ENCODE measurements around the gene ZNF668. TPM values are rescaled to one million over a fixed set of nuclear protein-coding genes. Genes with fewer than 3 reads are reported as not detected.

The ZNF668 gene
- total and polyA plus RNA-seq, 4 experiments from 2014 or later: 3.0 to 13.6 (median 9.2) TPM

GRCh38 chr16:31090540-31090939, 16.5 kb upstream of the ZNF668 start:
- H3K4me1 Mint-ChIP-seq: peaks cover 7 to 32% (median 23%) of the 10 kb centered on the region in 4 donors
- no peaks in the 10 kb centered on the region for H3K27me3 Mint-ChIP-seq
- peaks cover 4 to 28% of the 10 kb centered on the region in 2 donors for H3K36me3 Mint-ChIP-seq
- peak overlapping the region in 1 of 8 donors; percentile 6 for H3K4me3 Mint-ChIP-seq
- Histone ChIP-seq H3K4me3 (ENCODE audit: low read length in 2 of 2) (no peak overlapping the region), H3K36me3 (ENCODE audit: insufficient read depth, low read length) (peaks cover 13% of the 10 kb centered on the region), H3K9me3 (ENCODE audit: control insufficient read depth in 1 of 2, low read length in 2 of 2) (no peaks in the 10 kb centered on the region), H3K27me3 (ENCODE audit: insufficient read depth, low read length) (no peaks in the 10 kb centered on the region), H3K4me1 (ENCODE audit: insufficient read depth, low read length) (peaks cover 18% of the 10 kb centered on the region), H3K27ac (ENCODE audit: low read depth, low read length) (no peak overlapping the region)
- H3K9me3 Mint-ChIP-seq: no peaks in the 10 kb centered on the region
- POLR2A ChIA-PET (ENCODE audit: partially characterized antibody): interaction anchor here (5.7 kb wide), 1 partner anchor 16 kb away, joined by 61 read pairs; the partner anchor contains the start of genes ZNF646 and ZNF668
- intact Hi-C loops (cut with micrococcal nuclease): loop anchor here (5.0 kb wide), 1 partner anchor 87 kb away; no protein-coding TSS in a partner anchor
- CTCF ChIA-PET (ENCODE audit: partially characterized antibody): no interaction called here
- H3K27ac Mint-ChIP-seq: no peak overlapping the region
- no peak for DNase-seq

GRCh38 chr16:31089199-31089598, 15.2 kb upstream of the ZNF668 start:
- Mint-ChIP-seq H3K4me3 (no peak overlapping the region), H3K9me3 (no peaks in the 10 kb centered on the region), H3K27me3 (no peaks in the 10 kb centered on the region), H3K27ac (no peak overlapping the region), H3K4me1 (peaks cover 3 to 25% (median 14%) of the 10 kb centered on the region in 4 donors), H3K36me3 (peaks cover 4 to 26% of the 10 kb centered on the region in 2 donors)
- H3K9me3 ChIP-seq (ENCODE audit: control insufficient read depth in 1 of 2, low read length in 2 of 2): no peaks in the 10 kb centered on the region
- no peak overlapping the region for H3K4me3 ChIP-seq (ENCODE audit: low read length in 2 of 2)
- intact Hi-C loops (cut with micrococcal nuclease): no loop called here
- ChIA-PET CTCF (ENCODE audit: partially characterized antibody) (no interaction called here), POLR2A (ENCODE audit: partially characterized antibody) (no interaction called here)
- no peaks in the 10 kb centered on the region for H3K27me3 ChIP-seq (ENCODE audit: insufficient read depth, low read length)
- no peak overlapping the region for H3K27ac ChIP-seq (ENCODE audit: low read depth, low read length)
- peaks cover 11% of the 10 kb centered on the region for H3K4me1 ChIP-seq (ENCODE audit: insufficient read depth, low read length)
- peaks cover 13% of the 10 kb centered on the region for H3K36me3 ChIP-seq (ENCODE audit: insufficient read depth, low read length)
- DNase-seq: no peak

- H3K27me3 ChIP-seq (ENCODE audit: insufficient read depth, low read length): no peaks in the 10 kb centered on the region
- CTCF ChIA-PET (ENCODE audit: partially characterized antibody): interaction anchor here (0.5 kb wide), 1 partner anchor 12 kb away, joined by 4 read pairs; no protein-coding TSS in a partner anchor
- peaks cover 5% of the 10 kb centered on the region for H3K4me1 ChIP-seq (ENCODE audit: insufficient read depth, low read length)
- H3K4me3 Mint-ChIP-seq: no peak within 1 kb of the TSS
- peaks cover 13% of the 10 kb centered on the region for H3K36me3 ChIP-seq (ENCODE audit: insufficient read depth, low read length)
- H3K27me3 Mint-ChIP-seq: no peaks in the 10 kb centered on the region
- peaks cover 0 to 19% (median 10%) of the 10 kb centered on the region in 4 donors for H3K4me1 Mint-ChIP-seq
- H3K9me3 Mint-ChIP-seq: no peaks in the 10 kb centered on the region
- peaks cover 4 to 24% of the 10 kb centered on the region in 2 donors for H3K36me3 Mint-ChIP-seq
- H3K4me3 ChIP-seq (ENCODE audit: low read length in 2 of 2): no peak within 1 kb of the TSS
- peak within 1 kb of the TSS in 1 of 7 donors; percentile 37 for H3K27ac Mint-ChIP-seq
- H3K27ac ChIP-seq (ENCODE audit: low read depth, low read length): no peak within 1 kb of the TSS
- intact Hi-C loops (cut with micrococcal nuclease): no loop called here
- POLR2A ChIA-PET (ENCODE audit: partially characterized antibody): interaction anchor here (1.0 kb wide), 1 partner anchor 54 kb away, joined by 4 read pairs; no protein-coding TSS in a partner anchor
- no peaks in the 10 kb centered on the region for H3K9me3 ChIP-seq (ENCODE audit: control insufficient read depth in 1 of 2, low read length in 2 of 2)
- DNase-seq: no peak
Measured at GRCh38 chr16:31088459-31089183, 14.6 kb upstream of the ZNF668 start, which contains the start of gene PRSS53. Gene PRSS53 (minus strand): TSS chr16:31088943. CDS start chr16:31088809, 134 bp downstream.

GRCh38 chr16:31087971-31088370, 13.9 kb upstream of the ZNF668 start:
- H3K4me1 ChIP-seq (ENCODE audit: insufficient read depth, low read length): no peaks in the 10 kb centered on the region
- no peaks in the 10 kb centered on the region for H3K27me3 ChIP-seq (ENCODE audit: insufficient read depth, low read length)
- peaks cover 13% of the 10 kb centered on the region for H3K36me3 ChIP-seq (ENCODE audit: insufficient read depth, low read length)
- no peaks in the 10 kb centered on the region for H3K9me3 ChIP-seq (ENCODE audit: control insufficient read depth in 1 of 2, low read length in 2 of 2)
- Mint-ChIP-seq H3K36me3 (peaks cover 4 to 27% of the 10 kb centered on the region in 2 donors), H3K27me3 (no peaks in the 10 kb centered on the region), H3K9me3 (no peaks in the 10 kb centered on the region), H3K4me3 (no peak overlapping the region), H3K27ac (no peak overlapping the region), H3K4me1 (peaks cover 0 to 13% (median 6%) of the 10 kb centered on the region in 4 donors)
- no peak overlapping the region for H3K27ac ChIP-seq (ENCODE audit: low read depth, low read length)
- POLR2A ChIA-PET (ENCODE audit: partially characterized antibody): interaction anchor here (1.0 kb wide), 1 partner anchor 55 kb away, joined by 4 read pairs; no protein-coding TSS in a partner anchor
- H3K4me3 ChIP-seq (ENCODE audit: low read length in 2 of 2): no peak overlapping the region
- no peak for DNase-seq
- CTCF ChIA-PET (ENCODE audit: partially characterized antibody): no interaction called here
- intact Hi-C loops (cut with micrococcal nuclease): no loop called here

- H3K4me1 Mint-ChIP-seq: peaks cover 0 to 12% (median 3%) of the 10 kb centered on the region in 4 donors
- no peaks in the 10 kb centered on the region for H3K27me3 Mint-ChIP-seq
- H3K4me1 ChIP-seq (ENCODE audit: insufficient read depth, low read length): no peaks in the 10 kb centered on the region
- DNase-seq: no peak
- H3K4me3 ChIP-seq (ENCODE audit: low read length in 2 of 2): no peak overlapping the region
- H3K27ac Mint-ChIP-seq: no peak overlapping the region
- H3K4me3 Mint-ChIP-seq: no peak overlapping the region
- H3K36me3 Mint-ChIP-seq: peaks cover 4 to 27% of the 10 kb centered on the region in 2 donors
- ChIA-PET POLR2A (ENCODE audit: partially characterized antibody) (interaction anchor here (1.0 kb wide), 1 partner anchor 55 kb away, joined by 4 read pairs; no protein-coding TSS in a partner anchor), CTCF (ENCODE audit: partially characterized antibody) (no interaction called here)
- no peaks in the 10 kb centered on the region for H3K27me3 ChIP-seq (ENCODE audit: insufficient read depth, low read length)
- H3K36me3 ChIP-seq (ENCODE audit: insufficient read depth, low read length): peaks cover 13% of the 10 kb centered on the region
- H3K27ac ChIP-seq (ENCODE audit: low read depth, low read length): no peak overlapping the region
- H3K9me3 ChIP-seq (ENCODE audit: control insufficient read depth in 1 of 2, low read length in 2 of 2): no peaks in the 10 kb centered on the region
- intact Hi-C loops (cut with micrococcal nuclease): no loop called here
- H3K9me3 Mint-ChIP-seq: no peaks in the 10 kb centered on the region
Measured at GRCh38 chr16:31087481-31087880, 13.4 kb upstream of the ZNF668 start.

- H3K27ac ChIP-seq (ENCODE audit: low read depth, low read length): no peak overlapping the region
- POLR2A ChIA-PET (ENCODE audit: partially characterized antibody): interaction anchor here (0.8 to 1.6 kb wide), 4 partner anchors 8 to 94 kb away, joined by 3 to 4 read pairs (median 4); partner anchors contain the start of genes FUS and VKORC1
- no peaks in the 10 kb centered on the region for H3K27me3 Mint-ChIP-seq
- H3K4me3 Mint-ChIP-seq: no peak overlapping the region
- peaks cover 4 to 30% of the 10 kb centered on the region in 2 donors for H3K36me3 Mint-ChIP-seq
- H3K9me3 ChIP-seq (ENCODE audit: control insufficient read depth in 1 of 2, low read length in 2 of 2): no peaks in the 10 kb centered on the region
- H3K27ac Mint-ChIP-seq: peak overlapping the region in 2 of 7 donors; percentile 25 to 51
- CTCF ChIA-PET (ENCODE audit: partially characterized antibody): interaction anchor here (1.1 to 1.2 kb wide), 2 partner anchors 8 to 55 kb away, joined by 3 read pairs; partner anchors contain the start of gene VKORC1
- H3K27me3 ChIP-seq (ENCODE audit: insufficient read depth, low read length): no peaks in the 10 kb centered on the region
- H3K4me3 ChIP-seq (ENCODE audit: low read length in 2 of 2): no peak overlapping the region
- H3K4me1 Mint-ChIP-seq: peaks cover 0 to 17% (median 6%) of the 10 kb centered on the region in 4 donors
- no peaks in the 10 kb centered on the region for H3K9me3 Mint-ChIP-seq
- H3K36me3 ChIP-seq (ENCODE audit: insufficient read depth, low read length): peaks cover 13% of the 10 kb centered on the region
- H3K4me1 ChIP-seq (ENCODE audit: insufficient read depth, low read length): peaks cover 7% of the 10 kb centered on the region
- DNase-seq: no peak
- intact Hi-C loops (cut with micrococcal nuclease): no loop called here
Measured at GRCh38 chr16:31086629-31086906, 12.5 kb upstream of the ZNF668 start.

GRCh38 chr16:31085873-31086628, 12.0 kb upstream of the ZNF668 start:
- H3K4me3 Mint-ChIP-seq: peak overlapping the region in 1 of 8 donors; percentile 12
- no peaks in the 10 kb centered on the region for H3K9me3 Mint-ChIP-seq
- H3K27me3 Mint-ChIP-seq: no peaks in the 10 kb centered on the region
- POLR2A ChIA-PET (ENCODE audit: partially characterized antibody): interaction anchor here (0.8 to 2.7 kb wide), 5 partner anchors 8 to 94 kb away, joined by 3 to 12 read pairs (median 4); partner anchors contain the start of genes FUS, VKORC1, ZNF646 and ZNF668
- H3K36me3 Mint-ChIP-seq: peaks cover 4 to 28% of the 10 kb centered on the region in 2 donors
- peak overlapping the region in 4 of 7 donors; percentile 25 to 73 (median 52) for H3K27ac Mint-ChIP-seq
- H3K4me1 Mint-ChIP-seq: peaks cover 0 to 15% (median 7%) of the 10 kb centered on the region in 4 donors
- H3K9me3 ChIP-seq (ENCODE audit: control insufficient read depth in 1 of 2, low read length in 2 of 2): no peaks in the 10 kb centered on the region
- H3K4me3 ChIP-seq (ENCODE audit: low read length in 2 of 2): no peak overlapping the region
- no peak for DNase-seq
- CTCF ChIA-PET (ENCODE audit: partially characterized antibody): interaction anchor here (1.1 to 1.2 kb wide), 2 partner anchors 8 to 56 kb away, joined by 3 read pairs; partner anchors contain the start of gene VKORC1
- intact Hi-C loops (cut with micrococcal nuclease): no loop called here
- H3K36me3 ChIP-seq (ENCODE audit: insufficient read depth, low read length): peaks cover 13% of the 10 kb centered on the region
- H3K27me3 ChIP-seq (ENCODE audit: insufficient read depth, low read length): no peaks in the 10 kb centered on the region
- no peak overlapping the region for H3K27ac ChIP-seq (ENCODE audit: low read depth, low read length)
- peaks cover 10% of the 10 kb centered on the region for H3K4me1 ChIP-seq (ENCODE audit: insufficient read depth, low read length)
